ENCODE results near the gene EXT2.
A peak's percentile ranks its signal among the peaks of the same experiment; 100 is the strongest.

The EXT2 gene

GRCh38 chr11:44178381-44178780, 82.9 kb downstream of the EXT2 start:
- DNase-seq (ENCODE audit: insufficient read length, low spot score) (no peak), FAIRE-seq (peak; percentile 20)
- no peak for TF ChIP-seq POLR2A (IDR thresholded peaks at IDR 0.05; ENCODE audit: low read depth, low read length)

DNA sequence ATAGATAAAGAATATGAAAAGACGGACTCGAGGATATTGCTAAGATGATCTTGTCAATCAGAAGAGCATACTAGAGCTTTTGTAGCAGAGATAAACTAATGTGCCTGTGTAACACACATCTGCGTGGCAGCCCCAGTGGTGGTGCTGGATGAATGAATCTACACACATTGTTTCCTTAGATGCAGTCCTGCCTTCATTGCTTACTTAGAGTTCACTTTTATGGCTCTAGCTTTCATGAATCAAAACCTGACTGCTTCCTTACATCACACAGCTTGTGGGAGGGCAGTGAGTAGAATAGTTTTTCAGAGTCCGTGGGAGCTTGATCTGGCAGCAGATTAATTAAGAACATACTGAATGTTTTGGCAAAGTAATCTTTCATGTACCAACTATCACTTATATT, 83.7 kb downstream of the EXT2 start:
- no peak for FAIRE-seq
- TF ChIP-seq POLR2A (IDR thresholded peaks at IDR 0.05; ENCODE audit: low read depth, low read length), result no peak
- DNase-seq (ENCODE audit: insufficient read length, low spot score), result no peak

DNA sequence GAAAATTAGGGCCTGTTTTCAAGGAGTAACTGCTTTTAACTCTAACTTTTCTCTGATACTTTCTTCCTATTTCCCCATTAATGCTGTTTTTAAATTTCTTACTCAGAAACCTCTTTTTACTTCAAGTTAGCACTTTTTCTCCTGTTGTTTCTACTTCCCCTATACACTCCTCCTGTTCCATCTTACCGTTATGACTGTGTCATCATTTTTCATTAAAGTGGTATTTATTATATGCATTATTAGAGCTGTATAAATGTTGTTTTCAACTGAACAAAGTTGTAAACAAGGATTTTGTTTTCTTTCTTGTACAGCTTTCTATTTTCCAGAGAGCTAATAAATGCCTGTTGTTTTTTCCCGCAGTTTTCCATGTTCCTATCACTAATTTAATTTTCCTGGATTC, 84.6 kb downstream of the EXT2 start:
- DNase-seq (ENCODE audit: insufficient read length, low spot score) (no peak), FAIRE-seq (no peak)
- TF ChIP-seq POLR2A (IDR thresholded peaks at IDR 0.05; ENCODE audit: low read depth, low read length), result no peak

- no peak for TF ChIP-seq POLR2A (IDR thresholded peaks at IDR 0.05; ENCODE audit: low read depth, low read length)
- DNase-seq (ENCODE audit: insufficient read length, low spot score), result no peak
- no peak for FAIRE-seq
These were observed 90.0 kb downstream of the EXT2 start for GRCh38 chr11:44185522-44185921.

- TF ChIP-seq POLR2A (IDR thresholded peaks at IDR 0.05; ENCODE audit: low read depth, low read length), result no peak
- DNase-seq (ENCODE audit: insufficient read length, low spot score), result no peak
- no peak for FAIRE-seq
These were observed 90.9 kb downstream of the EXT2 start for GRCh38 chr11:44186321-44186930.

DNA sequence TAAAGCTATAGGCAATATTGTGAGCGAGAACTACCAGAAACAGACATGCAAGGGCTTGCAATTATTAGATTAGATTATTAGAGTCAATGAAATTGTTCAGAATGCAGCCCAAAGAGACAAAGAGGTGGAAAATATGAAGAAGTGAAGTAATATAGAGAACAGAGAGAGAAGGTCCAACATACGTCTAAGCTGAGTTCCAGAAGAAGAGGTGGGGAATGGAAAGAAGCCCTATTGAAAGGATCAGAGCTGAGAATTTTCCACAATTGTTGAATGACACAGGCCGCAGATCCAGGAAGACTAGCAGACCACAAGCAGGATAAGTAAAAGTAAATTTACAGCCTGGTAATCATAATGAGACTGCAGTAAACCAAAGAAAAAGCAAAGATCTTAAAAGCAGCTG, 93.2 kb downstream of the EXT2 start:
- no peak for DNase-seq (ENCODE audit: insufficient read length, low spot score)
- no peak for TF ChIP-seq POLR2A (IDR thresholded peaks at IDR 0.05; ENCODE audit: low read depth, low read length)
- FAIRE-seq, result no peak

GRCh38 chr11:44189986-44190882, 94.8 kb downstream of the EXT2 start:
- FAIRE-seq, result no peak
- no peak for TF ChIP-seq POLR2A (IDR thresholded peaks at IDR 0.05; ENCODE audit: low read depth, low read length)

DNA sequence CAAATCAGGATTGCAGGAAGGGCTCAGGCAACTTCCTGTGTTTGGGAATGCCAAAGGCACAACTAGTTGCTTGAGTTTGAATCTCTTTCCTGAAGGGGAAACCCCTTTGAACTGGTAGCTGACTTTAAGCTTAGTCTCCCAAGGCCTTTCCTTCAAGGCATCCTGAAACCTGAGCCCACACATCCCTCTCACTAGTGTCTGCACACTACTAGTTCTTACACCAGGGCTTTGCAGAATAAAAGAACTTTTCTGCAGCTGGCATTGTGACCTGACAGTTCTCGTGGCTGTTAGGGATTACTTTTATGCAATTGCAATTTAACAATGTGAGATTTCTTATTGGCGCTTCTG, 95.4 kb downstream of the EXT2 start:
- no peak for TF ChIP-seq POLR2A (IDR thresholded peaks at IDR 0.05; ENCODE audit: low read depth, low read length)
- no peak for DNase-seq (ENCODE audit: insufficient read length, low spot score)
- FAIRE-seq, result no peak

More at GRCh38 chr11:44189986-44190882, 94.8 kb downstream of the EXT2 start:
- no peak for DNase-seq (ENCODE audit: insufficient read length, low spot score)

DNA sequence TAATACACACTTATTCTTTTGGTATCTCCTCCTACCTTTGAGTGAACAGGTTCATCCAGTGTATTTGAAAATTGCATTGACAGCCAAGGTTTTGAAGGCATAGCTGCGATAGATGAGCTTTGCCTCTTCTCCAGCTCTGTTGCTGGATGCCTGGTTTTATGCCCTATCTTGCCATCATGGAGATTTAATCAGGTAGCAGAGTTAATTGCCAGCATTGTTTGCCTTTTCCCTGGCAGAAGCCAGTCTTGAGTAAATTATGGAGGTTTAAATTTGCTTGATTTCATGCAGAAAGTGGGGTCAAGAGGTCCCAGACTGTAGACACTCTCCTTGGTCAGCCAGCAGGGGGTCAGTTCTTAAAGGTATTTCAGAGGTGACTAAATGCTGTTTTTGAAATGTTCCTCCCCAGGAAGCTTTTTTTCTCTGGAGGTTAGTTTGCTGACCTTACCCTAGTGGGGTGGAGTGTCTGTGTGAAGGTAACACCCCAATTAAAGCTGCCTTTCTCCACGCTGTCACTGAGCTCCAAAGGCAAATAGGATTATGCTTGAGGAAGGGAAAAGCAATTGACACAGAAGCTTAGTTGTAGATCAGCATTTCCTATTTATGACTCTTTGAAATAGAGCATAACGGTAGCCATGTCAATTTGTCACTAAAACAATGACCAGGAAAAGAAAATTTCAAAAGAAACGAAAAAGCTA, 96.0 kb downstream of the EXT2 start:
- TF ChIP-seq POLR2A (IDR thresholded peaks at IDR 0.05; ENCODE audit: low read depth, low read length), result no peak
- FAIRE-seq (no peak), DNase-seq (ENCODE audit: insufficient read length, low spot score) (no peak)

DNA sequence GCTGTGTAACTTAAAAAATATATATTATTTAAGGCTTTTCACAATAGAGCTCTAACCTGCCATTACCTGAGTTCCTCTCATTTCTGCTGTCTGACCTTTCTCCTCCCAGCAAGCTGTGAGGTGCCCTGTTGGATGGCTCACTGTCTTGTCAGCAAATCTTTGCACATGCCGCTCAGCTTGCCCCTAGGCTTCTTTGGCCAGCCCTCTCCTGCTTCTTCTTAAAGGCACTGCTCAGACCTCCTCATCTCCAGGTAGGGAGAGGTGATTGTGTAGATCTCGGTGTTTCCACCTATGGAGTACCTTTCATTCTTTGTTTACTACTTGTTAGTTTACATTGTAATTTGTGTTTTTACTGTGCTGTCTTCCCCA, 96.5 kb downstream of the EXT2 start:
- no peak for TF ChIP-seq POLR2A (IDR thresholded peaks at IDR 0.05; ENCODE audit: low read depth, low read length)
- DNase-seq (ENCODE audit: insufficient read length, low spot score) (no peak), FAIRE-seq (no peak)

- FAIRE-seq (no peak), DNase-seq (ENCODE audit: insufficient read length, low spot score) (no peak)
- no peak for TF ChIP-seq POLR2A (IDR thresholded peaks at IDR 0.05; ENCODE audit: low read depth, low read length)
These were observed 97.1 kb downstream of the EXT2 start for GRCh38 chr11:44192462-44193100.

GRCh38 chr11:44193856-44194255, 98.4 kb downstream of the EXT2 start:
- no peak for TF ChIP-seq POLR2A (IDR thresholded peaks at IDR 0.05; ENCODE audit: low read depth, low read length)
- DNase-seq (ENCODE audit: insufficient read length, low spot score), result no peak
- FAIRE-seq, result no peak

DNA sequence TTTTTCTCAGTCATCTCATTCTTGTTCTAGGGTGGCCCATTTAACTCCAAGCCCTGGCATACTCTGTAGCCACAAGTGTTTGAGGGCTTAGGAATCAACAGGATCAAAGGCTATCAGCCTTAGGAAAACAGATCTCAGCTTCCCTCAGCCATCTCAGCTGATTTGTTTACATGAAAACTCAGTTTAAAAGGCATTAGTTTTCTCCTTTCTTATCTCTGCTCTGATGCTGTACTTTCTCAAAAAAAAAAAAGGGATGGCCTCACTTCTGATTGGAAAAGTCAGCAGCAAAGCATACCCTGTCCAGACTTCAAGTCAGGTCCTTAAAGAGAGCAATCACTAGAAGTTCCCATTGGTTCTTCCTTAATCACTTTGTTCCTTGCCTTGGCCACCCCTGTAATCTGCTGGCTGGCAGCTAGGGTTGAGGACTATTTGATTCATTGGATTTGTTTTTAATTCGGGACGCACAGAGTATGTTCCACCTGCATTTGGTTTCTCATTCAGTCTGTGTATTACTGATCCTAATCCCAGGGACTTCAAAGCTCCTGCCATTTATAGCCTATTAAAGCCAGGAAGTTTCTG, 102.8 kb downstream of the EXT2 start:
- DNase-seq (ENCODE audit: insufficient read length, low spot score) (no peak), FAIRE-seq (no peak)
- no peak for TF ChIP-seq POLR2A (IDR thresholded peaks at IDR 0.05; ENCODE audit: low read depth, low read length)

DNA sequence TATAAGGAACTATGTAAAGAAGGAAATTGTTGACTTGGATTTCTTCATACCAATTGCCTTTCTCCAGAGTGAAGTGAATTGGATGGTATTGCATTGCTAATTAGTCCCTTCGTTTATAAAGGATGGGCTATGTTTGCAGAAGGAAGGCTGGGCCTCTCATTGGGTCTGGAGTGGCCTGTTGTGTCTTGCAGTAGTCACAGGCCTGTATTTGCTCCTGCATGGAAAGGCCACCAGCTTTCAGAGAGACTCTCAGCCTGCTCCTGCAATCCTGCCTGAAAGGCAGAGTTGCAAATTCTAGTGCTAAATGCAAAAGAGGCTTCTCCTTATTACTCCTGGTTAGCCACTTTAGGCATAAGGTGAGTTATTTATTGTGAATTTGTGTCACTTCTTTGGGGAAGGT, 103.8 kb downstream of the EXT2 start:
- DNase-seq (ENCODE audit: insufficient read length, low spot score), result no peak
- FAIRE-seq, result no peak
- TF ChIP-seq POLR2A (IDR thresholded peaks at IDR 0.05; ENCODE audit: low read depth, low read length), result no peak

All from H54 (cell line).